Lower leg skin (tissue), 3 donors: Measurements from ENCODE around the gene CREBBP.

Source experiments
- POLR2A ChIP-seq, 2 donors: fragments of 450-650 bp; IDR thresholded peaks; one replicate each; pipeline ENCODE4 v1.6.1; 2016 to 2017; ENCODE audit warnings: antibody characterized with exemption in 2 of 2, mild to moderate bottlenecking in 1 of 2, moderate library complexity in 1 of 2
- TF ChIP-seq, protein P1 (sequence below), 3 donors: fragments of 450-650 bp; IDR thresholded peaks; one replicate each; pipeline ENCODE4 v1.5.1; 2016; ENCODE audit warnings: antibody characterized with exemption in 3 of 3, mild to moderate bottlenecking in 3 of 3, moderate library complexity in 2 of 3

GRCh38 chr16:3854750-3855541 is 25.6 kb downstream of the CREBBP start:
- TF ChIP-seq, protein P1, sequence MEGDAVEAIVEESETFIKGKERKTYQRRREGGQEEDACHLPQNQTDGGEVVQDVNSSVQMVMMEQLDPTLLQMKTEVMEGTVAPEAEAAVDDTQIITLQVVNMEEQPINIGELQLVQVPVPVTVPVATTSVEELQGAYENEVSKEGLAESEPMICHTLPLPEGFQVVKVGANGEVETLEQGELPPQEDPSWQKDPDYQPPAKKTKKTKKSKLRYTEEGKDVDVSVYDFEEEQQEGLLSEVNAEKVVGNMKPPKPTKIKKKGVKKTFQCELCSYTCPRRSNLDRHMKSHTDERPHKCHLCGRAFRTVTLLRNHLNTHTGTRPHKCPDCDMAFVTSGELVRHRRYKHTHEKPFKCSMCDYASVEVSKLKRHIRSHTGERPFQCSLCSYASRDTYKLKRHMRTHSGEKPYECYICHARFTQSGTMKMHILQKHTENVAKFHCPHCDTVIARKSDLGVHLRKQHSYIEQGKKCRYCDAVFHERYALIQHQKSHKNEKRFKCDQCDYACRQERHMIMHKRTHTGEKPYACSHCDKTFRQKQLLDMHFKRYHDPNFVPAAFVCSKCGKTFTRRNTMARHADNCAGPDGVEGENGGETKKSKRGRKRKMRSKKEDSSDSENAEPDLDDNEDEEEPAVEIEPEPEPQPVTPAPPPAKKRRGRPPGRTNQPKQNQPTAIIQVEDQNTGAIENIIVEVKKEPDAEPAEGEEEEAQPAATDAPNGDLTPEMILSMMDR (IDR thresholded peaks at IDR 0.05), result no peak
- TF ChIP-seq POLR2A (IDR thresholded peaks at IDR 0.05), result no peak
